ENCODE results near the gene CLCF1.

DNA sequence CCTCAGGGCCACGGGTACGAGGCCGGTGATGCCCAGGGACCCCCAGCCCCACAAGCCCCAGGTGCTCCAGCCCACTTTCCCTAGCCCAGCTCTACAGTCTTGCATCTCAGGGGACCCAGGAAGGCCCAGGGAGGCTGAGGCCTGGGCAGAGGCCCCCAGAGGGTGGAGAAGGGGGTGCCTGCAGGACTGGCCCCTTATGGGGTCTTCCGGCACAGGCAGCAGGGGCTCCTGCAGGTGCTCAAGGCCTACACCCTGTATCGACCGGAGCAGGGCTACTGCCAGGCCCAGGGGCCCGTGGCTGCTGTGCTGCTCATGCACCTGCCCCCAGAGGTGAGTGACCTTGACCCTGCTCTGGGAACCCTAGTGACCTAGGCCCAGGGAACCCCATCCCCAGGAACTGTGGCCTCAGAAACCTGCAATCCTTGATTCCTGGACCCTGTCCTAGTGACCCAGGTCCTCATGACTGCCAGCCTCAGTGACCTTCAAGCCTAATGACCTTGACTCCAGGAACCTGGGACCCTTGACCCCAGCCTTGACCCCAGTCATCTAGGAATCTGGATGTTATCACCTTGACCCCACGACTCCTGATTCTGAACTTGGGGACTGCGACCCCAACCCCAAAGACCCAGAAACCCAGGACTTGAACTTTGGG is 32.4 kb upstream of the CLCF1 start:
- TF ChIP-seq, protein P1, sequence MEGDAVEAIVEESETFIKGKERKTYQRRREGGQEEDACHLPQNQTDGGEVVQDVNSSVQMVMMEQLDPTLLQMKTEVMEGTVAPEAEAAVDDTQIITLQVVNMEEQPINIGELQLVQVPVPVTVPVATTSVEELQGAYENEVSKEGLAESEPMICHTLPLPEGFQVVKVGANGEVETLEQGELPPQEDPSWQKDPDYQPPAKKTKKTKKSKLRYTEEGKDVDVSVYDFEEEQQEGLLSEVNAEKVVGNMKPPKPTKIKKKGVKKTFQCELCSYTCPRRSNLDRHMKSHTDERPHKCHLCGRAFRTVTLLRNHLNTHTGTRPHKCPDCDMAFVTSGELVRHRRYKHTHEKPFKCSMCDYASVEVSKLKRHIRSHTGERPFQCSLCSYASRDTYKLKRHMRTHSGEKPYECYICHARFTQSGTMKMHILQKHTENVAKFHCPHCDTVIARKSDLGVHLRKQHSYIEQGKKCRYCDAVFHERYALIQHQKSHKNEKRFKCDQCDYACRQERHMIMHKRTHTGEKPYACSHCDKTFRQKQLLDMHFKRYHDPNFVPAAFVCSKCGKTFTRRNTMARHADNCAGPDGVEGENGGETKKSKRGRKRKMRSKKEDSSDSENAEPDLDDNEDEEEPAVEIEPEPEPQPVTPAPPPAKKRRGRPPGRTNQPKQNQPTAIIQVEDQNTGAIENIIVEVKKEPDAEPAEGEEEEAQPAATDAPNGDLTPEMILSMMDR (IDR thresholded peaks at IDR 0.05; ENCODE audit: low read length) = no peak
- TF ChIP-seq EZH2 (IDR thresholded peaks at IDR 0.05; ENCODE audit: borderline replicate concordance, low read length) = no peak

Measured in OCI-LY1 (cell line).